NCI-H1436 (cell line): ENCODE data around the gene INTS11.

Experiments used
- DNase-seq: peaks from one replicate; lab custom pipeline; 2025; lab: John Stamatoyannopoulos, UW

Gene INTS11

DNA sequence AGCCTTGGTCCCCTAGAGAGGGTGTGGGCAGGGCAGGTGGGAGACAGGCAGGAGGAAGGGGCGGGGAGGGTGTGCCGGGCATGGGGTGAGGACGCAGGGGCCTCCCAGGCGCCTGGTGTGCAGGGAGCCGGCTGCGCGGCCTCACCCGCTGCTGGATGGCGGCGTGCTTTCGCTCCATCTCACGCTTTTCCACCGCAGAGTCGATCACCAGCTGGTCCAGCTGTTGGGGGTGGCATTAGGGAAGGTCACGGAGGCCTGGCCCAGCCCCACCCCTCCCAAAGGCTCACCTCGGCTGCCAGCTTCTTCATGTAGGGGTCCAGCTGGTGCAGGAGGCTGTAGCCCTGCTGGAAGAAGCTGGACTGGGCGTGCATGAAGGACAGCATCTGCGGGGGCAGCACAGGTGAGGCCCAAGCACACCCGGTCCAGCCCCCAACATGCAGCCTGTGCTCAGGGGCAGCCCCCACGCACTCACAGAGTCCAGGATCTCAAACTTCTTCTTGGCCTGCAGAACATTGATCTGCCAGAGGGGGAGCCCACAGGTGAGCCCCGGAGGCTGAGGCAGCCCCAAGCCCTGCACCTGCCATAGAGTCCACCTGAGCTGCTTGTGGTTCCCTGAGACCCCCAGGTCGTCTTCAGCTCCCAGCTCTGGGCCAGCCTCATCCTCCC lies 24.6 kb downstream of the INTS11 start:
- no peak for DNase-seq

DNA sequence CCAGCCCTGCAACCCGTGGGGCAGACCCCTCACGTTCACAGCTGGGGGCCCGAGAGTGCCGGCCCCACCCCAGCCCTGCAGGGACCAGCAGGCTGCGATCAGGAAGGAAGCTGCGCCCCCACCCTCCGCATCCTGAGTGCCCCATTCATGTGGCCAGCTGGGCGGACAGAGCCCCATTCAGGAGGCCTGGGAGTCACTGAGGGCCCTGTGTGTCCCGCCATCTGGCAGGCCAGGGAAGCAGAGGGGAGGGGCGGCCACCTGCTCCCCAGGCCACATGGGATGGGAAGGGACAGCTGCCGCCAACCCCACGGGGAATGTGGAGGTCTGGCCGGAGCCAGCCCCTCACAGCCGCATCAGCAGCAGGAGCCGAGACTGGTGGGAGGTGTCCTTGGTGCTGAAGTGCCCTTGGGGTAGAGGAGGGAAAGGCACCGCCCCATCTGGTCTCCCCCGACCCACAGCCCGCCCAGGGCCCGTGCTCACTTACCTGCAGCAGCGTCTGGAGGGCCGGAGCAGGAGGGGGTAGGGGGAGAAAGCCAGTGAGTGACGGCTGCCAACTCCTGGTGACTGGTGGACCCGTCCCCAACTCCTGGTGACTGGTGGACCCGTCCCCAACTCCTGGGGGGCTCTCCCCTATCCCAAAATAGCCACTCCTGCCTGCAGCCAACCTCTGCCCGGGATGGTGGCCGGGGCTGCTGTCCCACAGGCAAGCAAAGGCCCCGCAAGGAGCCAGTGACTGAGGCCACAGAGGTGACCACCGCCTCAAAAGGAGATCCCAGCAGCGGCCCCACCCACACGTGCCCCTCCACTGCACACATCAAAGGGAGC lies 25.4 kb downstream of the INTS11 start:
- DNase-seq = no peak

DNA sequence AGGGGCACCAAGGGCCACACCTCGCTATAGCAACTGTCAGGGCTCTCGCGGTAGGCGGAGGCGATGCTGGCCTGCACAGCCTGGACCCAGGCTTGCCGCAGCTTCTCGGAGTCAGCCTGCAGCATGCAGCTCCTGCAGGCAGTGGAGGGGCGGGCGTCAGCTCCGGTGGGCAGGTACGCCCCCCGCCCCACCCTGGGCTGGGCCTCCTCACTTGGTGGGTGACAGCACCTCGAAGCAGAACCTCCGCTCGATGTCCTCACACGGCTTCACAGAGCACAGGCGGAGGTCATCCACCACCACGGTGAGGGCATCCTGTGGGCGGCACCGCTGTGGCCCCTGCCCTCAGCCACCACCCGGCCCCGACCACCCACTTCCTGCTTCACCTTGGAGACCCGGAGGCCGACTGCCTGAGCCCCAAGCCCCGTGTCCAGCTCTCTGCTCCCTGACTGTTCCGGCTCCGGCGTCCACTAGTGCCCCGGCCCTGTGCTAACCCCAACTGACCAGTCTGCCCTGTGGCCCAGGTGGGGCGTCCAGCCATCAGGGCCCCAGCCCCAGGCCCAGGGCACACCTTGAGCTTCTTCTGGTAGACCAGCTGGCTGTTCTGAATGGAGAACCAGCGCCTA lies 26.5 kb downstream of the INTS11 start:
- no peak for DNase-seq

DNA sequence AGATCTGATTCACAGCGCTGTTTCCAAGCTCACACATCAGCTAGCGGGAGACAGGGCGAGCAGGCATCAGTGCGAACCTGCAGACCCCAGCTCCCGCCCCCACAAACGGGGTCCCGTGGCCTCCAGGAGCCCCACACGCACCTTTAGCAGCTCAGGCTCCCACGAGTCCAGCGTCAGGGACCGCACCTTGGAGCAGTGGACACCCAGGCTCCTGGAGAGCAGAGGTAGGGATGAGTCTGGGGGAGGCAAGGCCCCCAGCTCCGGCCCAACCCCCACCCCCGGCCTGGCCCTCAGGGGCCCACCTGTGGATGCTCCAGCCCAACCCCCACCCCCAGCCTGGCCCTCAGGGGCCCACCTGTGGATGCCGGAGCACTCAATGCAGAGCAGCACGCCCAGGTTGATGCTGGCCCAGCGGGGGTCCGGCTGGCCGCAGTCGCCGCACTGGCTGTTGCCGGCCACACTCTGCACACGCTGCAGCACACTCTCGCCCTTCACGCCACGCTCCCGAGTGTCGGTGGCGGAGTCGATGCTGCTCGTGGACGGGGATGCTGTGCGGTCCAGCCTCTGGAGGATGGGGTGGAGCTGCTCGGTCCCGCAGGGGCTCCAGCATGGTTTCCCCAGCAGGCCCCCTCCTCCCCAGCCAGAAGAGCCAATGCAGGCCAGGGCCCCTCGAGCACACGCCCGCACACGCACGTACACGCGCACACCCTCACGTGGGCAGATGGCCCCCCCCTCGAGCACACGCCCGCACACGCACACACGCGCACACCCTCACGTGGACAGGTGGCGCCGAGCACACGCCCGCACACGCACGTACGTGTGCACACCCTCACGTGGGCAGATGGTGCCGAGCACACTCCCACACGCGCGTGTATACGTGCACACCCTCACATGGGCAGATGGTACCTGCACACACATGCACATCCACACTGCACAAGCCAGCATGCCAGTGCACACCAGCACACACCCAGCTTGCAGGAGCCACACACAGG lies 28.1 kb downstream of the INTS11 start:
- DNase-seq = no peak

DNA sequence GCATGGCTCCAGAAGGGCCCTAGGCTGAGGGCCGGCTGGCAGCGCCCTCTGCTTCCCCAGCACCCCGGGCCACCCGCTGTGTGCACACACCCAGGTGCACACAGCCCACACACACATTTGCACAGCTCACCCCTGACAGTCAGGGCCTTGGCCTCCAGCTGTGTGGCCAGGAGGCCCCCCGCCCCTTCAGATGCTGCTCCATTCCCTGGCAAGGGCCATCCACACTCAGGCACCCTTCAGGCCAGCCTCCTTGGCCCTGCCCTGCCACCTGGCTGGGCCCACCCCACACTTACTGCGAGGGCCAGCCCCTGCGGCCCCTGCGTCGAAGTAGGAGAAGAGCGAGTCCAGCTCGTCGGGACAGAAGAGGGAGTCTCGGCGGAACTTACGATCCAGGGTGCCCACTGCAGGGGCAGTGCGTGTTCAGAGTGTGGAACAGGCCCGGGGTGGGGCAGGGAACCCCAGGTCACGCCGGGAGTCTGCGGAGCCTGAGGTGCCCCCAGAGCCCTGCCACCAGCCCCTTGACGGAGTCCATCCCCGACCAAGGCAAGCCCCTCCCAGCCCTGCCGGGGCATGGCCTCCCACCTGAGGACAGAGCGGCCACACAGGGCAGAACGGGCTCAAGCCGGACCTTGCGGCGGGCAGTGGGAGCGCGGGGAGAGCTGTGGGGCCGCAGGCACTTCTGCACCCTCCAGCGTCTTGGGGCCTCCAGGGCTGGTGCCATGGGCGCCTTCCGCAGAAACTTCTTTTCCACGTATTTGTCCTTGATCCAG lies 29.1 kb downstream of the INTS11 start:
- DNase-seq = no peak

DNA sequence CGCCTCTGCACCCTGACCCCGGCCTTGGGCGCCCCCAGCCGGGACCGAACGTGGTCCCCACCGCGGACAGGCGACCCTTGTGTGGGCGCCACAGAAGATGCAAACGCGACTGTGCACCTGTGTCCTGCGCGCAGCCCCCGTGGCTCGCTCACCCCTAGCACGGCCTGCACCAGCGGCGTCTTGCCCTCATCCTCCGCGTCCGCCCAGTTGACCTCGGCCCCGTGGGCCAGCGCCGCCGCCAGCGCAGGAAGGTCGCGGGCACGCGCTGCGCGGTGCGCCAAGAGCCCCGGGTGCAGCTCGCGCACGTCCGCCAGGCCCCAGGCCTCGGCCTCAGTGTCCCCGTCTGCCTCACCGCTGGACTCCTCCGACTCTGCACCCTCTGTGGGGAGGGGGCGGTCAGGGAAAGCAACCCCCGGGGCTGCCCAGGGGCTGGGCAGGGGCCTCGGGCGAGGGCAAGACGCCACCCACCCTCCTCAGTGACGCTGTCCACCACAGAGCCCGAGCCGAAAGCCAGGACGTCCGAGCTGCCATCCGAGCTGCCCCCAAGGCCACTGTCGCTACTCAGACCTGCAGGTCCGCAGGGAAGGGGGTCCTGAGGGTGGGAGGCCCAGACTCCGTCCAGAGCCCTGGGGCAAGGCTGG lies 30.1 kb downstream of the INTS11 start:
- DNase-seq = no peak

DNA sequence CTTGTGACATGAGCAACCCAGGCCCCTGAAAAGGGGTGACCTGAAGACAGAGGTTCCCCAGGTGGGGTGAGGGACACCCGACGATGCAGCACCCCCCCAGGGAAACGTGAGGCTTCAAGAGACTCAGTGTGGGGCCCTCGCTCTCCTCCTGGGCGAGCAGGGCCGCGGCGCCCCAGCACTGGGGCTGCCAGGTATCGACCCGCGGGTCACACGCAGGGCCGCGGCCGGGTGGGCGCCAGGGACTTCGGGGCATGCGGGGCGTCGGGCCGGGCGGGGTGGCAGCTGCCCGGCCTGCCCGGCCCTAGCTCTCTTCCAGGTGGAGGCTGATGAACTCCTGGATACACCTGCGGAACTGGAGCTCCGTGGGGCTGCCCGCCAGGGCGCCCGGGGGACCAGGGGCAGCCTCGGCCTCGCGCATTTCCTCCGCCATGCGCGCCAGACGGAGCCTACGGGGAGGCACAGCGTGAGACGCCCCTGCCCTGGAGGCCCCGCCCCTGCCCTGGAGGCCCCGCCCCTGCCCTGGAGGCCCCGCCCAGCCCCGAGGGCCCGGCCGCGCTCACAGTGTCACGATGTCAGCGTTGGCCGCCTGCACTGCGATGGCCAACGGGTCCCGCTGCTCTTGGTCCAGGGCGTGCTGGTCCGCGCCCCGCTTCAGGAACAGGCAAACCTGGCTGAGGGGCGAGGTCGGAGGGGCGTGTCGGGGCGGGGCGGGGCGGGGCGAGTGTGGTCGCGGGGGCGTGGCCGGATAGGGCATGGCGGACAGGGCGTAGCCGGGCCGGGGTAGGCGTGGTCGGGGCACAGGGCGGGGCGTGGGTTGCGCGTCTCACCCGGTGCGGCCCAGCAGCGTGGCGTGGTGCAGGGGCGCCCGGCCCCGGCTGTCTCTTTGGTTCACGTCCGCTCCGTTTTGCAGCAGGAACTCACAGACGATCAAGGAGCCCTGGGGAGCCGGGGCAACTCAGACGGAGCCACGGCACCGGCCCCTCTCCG lies 30.9 kb downstream of the INTS11 start:
- DNase-seq = no peak

DNA sequence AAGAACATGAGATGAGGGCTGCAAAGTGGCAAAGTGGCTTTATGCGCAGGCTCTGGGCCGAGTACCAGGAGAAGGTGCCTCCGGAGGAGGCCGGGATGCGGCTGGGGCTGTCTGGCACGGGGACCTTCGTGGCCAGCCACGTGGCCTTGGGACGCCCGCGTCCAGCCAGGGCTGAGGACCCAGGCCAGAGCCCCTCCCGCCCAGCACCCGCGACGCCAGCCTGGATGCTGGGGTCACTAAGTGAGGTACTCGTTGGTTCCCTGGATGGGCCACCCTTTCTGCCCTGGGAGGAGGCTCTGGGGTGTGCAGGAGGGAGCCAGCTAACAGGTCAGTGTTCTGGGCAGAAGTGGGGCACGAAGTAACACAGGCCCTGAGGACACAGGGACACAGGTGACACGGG lies 31.6 kb downstream of the INTS11 start:
- DNase-seq = no peak

DNA sequence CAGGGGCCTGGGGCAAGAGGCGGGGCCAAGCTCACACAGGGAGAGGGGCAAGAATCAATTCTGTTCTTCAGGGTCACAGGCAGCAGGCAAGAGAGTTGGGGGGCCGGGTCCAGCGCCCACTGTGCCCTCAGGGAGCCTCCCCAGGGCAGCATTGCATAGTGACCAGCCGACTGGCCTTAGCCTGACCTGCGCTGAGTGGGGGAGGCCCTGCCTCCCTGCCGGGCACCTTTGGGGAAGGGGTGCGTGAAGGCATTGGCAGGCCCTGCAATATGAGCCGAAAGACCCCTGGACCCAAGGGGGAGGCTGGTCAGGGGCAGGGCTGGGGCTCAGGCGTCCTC lies 32.0 kb downstream of the INTS11 start:
- no peak for DNase-seq

DNA sequence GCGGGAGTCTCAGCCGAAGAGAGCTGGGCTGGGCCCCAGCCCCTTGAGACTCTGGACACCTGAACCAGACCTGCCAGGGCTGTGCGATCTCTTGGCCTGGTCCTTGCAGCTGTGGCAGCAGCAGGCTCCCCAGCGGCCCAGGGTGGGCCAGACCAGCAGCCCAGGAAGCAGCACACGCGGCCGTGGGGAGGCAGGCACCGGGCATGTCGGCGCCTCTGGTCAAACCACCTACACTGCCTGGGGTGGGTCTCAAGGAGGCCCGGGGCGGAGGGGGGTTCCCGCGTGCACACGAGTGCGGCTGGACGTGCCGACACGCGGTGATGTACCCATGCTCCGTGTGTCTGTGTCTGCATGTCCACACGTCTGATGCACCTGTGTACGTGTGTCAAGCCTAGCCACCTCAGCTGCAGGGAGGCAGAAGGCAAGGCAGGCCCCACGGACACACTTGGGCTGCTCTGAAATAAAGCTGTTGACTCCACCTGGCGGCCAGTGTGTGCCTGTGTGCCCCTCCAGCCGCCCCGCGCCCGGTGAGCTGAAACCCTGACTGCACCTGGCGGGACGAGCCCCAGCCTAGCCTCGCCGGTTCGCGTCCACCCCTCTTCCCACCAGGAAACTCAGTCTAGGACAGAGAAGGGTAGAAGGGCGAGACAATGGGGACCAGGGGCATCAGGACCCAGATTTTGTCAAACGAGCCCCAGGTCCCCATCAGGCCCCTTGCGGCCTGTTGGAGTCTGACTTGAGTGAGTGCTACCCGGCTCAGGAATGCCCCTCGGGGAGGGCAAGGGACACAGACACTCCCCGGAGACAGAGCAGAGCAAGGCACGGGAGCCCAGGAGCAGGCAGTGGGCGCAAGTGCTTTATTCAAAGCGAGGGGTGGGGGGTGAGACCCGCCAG lies 32.7 kb downstream of the INTS11 start:
- DNase-seq = peak; percentile 81

DNA sequence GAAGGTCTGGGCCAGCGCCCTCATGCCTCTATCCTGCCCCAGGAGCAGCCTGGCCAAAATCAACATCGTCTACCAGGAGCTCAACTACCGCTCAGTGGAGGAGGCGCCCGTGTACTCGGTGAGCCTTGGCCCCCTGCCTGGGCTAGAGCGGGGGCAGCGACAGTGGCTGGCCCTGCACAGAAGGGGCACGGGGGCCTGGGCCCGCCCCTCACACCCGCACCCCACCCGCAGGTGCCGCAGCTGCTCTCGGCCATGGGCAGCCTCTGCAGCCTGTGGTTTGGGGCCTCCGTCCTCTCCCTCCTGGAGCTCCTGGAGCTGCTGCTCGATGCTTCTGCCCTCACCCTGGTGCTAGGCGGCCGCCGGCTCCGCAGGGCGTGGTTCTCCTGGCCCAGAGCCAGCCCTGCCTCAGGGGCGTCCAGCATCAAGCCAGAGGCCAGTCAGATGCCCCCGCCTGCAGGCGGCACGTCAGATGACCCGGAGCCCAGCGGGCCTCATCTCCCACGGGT lies 33.4 kb downstream of the INTS11 start:
- no peak for DNase-seq

DNA sequence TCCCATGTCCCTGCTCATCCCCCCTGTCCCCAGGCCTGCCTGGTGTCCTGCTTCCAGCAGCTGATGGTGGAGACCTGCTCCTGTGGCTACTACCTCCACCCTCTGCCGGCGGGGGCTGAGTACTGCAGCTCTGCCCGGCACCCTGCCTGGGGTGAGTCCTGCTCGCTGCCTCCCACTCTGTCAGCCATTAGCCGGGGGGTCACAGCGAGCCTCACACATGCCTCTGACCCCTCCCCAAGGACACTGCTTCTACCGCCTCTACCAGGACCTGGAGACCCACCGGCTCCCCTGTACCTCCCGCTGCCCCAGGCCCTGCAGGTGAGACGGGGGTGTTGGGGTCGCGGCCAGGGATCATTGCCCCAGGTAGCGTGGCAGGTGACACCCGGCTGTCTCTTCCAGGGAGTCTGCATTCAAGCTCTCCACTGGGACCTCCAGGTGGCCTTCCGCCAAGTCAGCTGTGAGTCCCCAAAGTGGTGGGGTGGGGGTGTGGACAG lies 34.2 kb downstream of the INTS11 start:
- peak; percentile 64 for DNase-seq

DNA sequence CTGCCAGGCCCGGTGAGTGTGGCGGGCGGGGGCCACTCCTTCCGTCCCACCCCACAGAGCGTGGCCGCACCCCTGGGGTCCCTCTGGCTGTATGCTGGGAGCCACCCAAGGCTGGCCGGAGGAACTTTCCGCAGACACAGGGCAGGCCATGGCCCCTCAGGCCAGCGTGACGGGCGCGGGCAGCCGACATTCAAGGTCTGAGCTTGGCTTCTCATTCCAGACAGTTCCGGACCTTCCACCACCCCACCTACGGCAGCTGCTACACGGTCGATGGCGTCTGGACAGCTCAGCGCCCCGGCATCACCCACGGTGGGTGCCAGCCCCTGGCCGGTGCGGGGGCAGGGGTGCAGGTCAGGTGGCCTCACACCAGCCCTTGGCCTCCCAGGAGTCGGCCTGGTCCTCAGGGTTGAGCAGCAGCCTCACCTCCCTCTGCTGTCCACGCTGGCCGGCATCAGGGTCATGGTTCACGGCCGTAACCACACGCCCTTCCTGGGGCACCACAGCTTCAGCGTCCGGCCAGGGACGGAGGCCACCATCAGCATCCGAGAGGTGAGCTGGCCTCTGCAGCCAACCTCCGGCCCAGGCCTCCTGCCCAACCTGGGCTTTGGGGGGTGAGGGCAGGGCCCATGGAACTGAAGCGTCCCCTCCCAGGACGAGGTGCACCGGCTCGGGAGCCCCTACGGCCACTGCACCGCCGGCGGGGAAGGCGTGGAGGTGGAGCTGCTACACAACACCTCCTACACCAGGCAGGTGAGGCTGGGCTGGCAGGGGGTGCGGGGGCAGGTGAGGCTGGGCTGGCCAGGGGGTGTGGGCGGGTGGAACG lies 37.0 kb downstream of the INTS11 start:
- DNase-seq = no peak

DNA sequence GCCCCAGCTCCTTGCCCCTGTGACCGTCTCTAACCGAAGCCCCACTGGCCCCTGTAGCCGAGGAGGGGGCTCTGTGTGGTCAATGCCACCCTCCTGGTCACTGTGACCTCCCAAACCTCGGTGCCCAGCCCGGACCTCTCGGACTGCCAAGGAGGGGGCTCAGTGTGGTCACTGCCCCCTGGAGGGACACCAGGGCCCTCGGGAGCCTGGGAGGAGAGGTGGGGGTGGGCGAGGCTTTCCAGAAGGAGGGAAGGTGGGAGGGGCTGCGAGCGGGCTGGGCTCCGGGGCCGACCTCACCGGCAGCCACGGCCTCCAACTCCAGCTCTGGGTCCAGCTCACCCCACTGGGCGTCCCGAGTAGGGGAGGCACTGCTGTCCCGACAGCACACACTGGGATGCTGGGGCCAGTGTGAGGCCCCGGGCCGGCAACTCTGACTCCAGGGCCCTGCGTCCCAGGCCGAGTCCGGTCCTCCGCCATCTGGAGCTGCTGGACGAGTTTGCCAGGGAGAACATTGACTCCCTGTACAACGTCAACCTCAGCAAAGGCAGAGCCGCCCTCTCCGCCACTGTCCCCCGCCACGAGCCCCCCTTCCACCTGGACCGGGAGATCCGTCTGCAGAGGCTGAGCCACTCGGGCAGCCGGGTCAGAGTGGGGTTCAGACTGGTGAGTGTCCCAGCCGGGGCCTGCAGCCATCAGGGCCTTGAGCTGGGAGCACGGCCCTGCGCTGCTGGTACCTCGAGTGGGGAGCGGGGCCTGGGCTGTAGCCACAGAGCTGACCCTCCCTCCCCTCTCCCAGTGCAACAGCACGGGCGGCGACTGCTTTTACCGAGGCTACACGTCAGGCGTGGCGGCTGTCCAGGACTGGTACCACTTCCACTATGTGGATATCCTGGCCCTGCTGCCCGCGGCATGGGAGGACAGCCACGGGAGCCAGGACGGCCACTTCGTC lies 37.9 kb downstream of the INTS11 start:
- DNase-seq = no peak

DNA sequence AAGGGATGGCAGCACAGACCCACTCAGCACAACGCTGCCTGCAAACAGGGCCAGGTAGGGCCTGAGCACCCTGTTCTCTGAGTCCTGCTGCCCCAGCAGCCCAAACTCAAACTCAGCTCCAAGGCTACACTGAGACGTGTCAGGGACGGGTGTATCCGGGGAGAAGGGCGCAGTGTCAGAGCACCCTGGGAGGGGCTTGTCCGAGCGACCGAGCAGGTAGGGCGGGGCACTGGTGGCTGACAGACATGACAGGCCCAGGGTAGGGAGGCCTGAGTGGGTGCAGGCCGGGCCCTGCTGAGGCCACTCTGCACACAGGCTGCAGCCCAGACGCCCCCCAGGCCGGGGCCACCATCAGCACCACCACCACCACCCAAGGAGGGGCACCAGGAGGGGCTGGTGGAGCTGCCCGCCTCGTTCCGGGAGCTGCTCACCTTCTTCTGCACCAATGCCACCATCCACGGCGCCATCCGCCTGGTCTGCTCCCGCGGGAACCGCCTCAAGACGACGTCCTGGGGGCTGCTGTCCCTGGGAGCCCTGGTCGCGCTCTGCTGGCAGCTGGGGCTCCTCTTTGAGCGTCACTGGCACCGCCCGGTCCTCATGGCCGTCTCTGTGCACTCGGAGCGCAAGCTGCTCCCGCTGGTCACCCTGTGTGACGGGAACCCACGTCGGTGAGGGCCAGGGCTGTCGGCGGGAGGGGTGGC lies 38.7 kb downstream of the INTS11 start:
- no peak for DNase-seq
